ENCODE results near the gene TNFAIP8L1.

TNFAIP8L1 gene

GRCh38 chr19:4606181-4606580, 33.1 kb upstream of the TNFAIP8L1 start:
- no peak for DNase-seq
- no peaks in the 10 kb centered on the region for H3K79me2 ChIP-seq (ENCODE audit: low read length)
- H3K9me2 ChIP-seq (replicated peaks; ENCODE audit: insufficient read depth, low read length): no peaks in the 10 kb centered on the region
- TF ChIP-seq EZH2phosphoT487 (IDR thresholded peaks at IDR 0.05; ENCODE audit: low read length): no peak
- H4K20me1 ChIP-seq (ENCODE audit: insufficient read depth, low read length): no peaks in the 10 kb centered on the region
- no peaks in the 10 kb centered on the region for H3K9me3 ChIP-seq (replicated peaks; ENCODE audit: insufficient read depth, low read length)
- no peaks in the 10 kb centered on the region for H3K36me3 ChIP-seq (replicated peaks; ENCODE audit: insufficient read depth, low read length)
- no peak overlapping the region for H3K27ac ChIP-seq (ENCODE audit: low read length)
- no peaks in the 10 kb centered on the region for H3F3A ChIP-seq (ENCODE audit: insufficient read depth, low read length)
- no peak overlapping the region for H3K4me2 ChIP-seq (ENCODE audit: low read depth, low read length)
- H3K4me1 ChIP-seq (ENCODE audit: low read length): no peaks in the 10 kb centered on the region
- no peak overlapping the region for H2AFZ ChIP-seq (ENCODE audit: low read length)
- H3K4me3 ChIP-seq (ENCODE audit: low read length): no peak overlapping the region
- H3K27me3 ChIP-seq (replicated peaks; ENCODE audit: insufficient read depth, low read length): peaks cover 92% of the 10 kb centered on the region
- no peak overlapping the region for H3K9ac ChIP-seq (ENCODE audit: low read length)

- no peak overlapping the region for H3K4me2 ChIP-seq (ENCODE audit: low read depth, low read length)
- H2AFZ ChIP-seq (ENCODE audit: low read length): no peak overlapping the region
- TF ChIP-seq EZH2 (optimal IDR thresholded peaks at IDR 0.05; ENCODE audit: low read depth, low read length) (no peak), EZH2phosphoT487 (IDR thresholded peaks at IDR 0.05; ENCODE audit: low read length) (no peak), CTCF (IDR thresholded peaks at IDR 0.05; ENCODE audit: low read length) (no peak)
- no peaks in the 10 kb centered on the region for H4K20me1 ChIP-seq (ENCODE audit: insufficient read depth, low read length)
- no peak overlapping the region for H3K27ac ChIP-seq (ENCODE audit: low read length)
- H3K4me1 ChIP-seq (ENCODE audit: low read length): no peaks in the 10 kb centered on the region
- H3F3A ChIP-seq (ENCODE audit: insufficient read depth, low read length): no peaks in the 10 kb centered on the region
- H3K9ac ChIP-seq (ENCODE audit: low read length): no peak overlapping the region
- H3K9me2 ChIP-seq (replicated peaks; ENCODE audit: insufficient read depth, low read length): no peaks in the 10 kb centered on the region
- no peaks in the 10 kb centered on the region for H3K36me3 ChIP-seq (replicated peaks; ENCODE audit: insufficient read depth, low read length)
- H3K27me3 ChIP-seq (replicated peaks; ENCODE audit: insufficient read depth, low read length): peaks cover 95% of the 10 kb centered on the region
- no peak overlapping the region for H3K4me3 ChIP-seq (ENCODE audit: low read length)
- no peak for DNase-seq
- no peaks in the 10 kb centered on the region for H3K9me3 ChIP-seq (replicated peaks; ENCODE audit: insufficient read depth, low read length)
- H3K79me2 ChIP-seq (ENCODE audit: low read length): no peaks in the 10 kb centered on the region
These were observed 32.2 kb upstream of the TNFAIP8L1 start for GRCh38 chr19:4606921-4607678.

GRCh38 chr19:4609878-4610511, 29.3 kb upstream of the TNFAIP8L1 start:
- no peak for DNase-seq
- no peak overlapping the region for H3K27ac ChIP-seq (ENCODE audit: low read length)
- H3K79me2 ChIP-seq (ENCODE audit: low read length): no peaks in the 10 kb centered on the region
- peaks cover 92% of the 10 kb centered on the region for H3K27me3 ChIP-seq (replicated peaks; ENCODE audit: insufficient read depth, low read length)
- no peaks in the 10 kb centered on the region for H3K9me3 ChIP-seq (replicated peaks; ENCODE audit: insufficient read depth, low read length)
- H3K4me2 ChIP-seq (ENCODE audit: low read depth, low read length): no peak overlapping the region; the same call in 1 of the 2 replicates
- TF ChIP-seq EZH2 (optimal IDR thresholded peaks at IDR 0.05; ENCODE audit: low read depth, low read length) (peak; percentile 7), CTCF (IDR thresholded peaks at IDR 0.05; ENCODE audit: low read length) (no peak), EZH2phosphoT487 (IDR thresholded peaks at IDR 0.05; ENCODE audit: low read length) (no peak)
- H3K36me3 ChIP-seq (replicated peaks; ENCODE audit: insufficient read depth, low read length): no peaks in the 10 kb centered on the region
- no peaks in the 10 kb centered on the region for H3F3A ChIP-seq (ENCODE audit: insufficient read depth, low read length)
- H3K9ac ChIP-seq (ENCODE audit: low read length): no peak overlapping the region
- H3K4me1 ChIP-seq (ENCODE audit: low read length): no peaks in the 10 kb centered on the region
- H3K4me3 ChIP-seq (ENCODE audit: low read length): no peak overlapping the region
- H2AFZ ChIP-seq (ENCODE audit: low read length): no peak overlapping the region
- no peaks in the 10 kb centered on the region for H4K20me1 ChIP-seq (ENCODE audit: insufficient read depth, low read length)
- no peaks in the 10 kb centered on the region for H3K9me2 ChIP-seq (replicated peaks; ENCODE audit: insufficient read depth, low read length)
